GM18520 (cell line): Measurements from ENCODE around the gene LIPC.
"Not testable (repeated sequence)": the region's sequence is repeated elsewhere in the genome, so short reads cannot be mapped to it uniquely, and the experiment has no call there.

Source experiments
- ATAC-seq: cut with Tn5 transposase; IDR thresholded peaks from one replicate; pipeline ENCODE4 v1.9.1; 2021; ENCODE audit not compliant: unreplicated experiment

LIPC gene

DNA sequence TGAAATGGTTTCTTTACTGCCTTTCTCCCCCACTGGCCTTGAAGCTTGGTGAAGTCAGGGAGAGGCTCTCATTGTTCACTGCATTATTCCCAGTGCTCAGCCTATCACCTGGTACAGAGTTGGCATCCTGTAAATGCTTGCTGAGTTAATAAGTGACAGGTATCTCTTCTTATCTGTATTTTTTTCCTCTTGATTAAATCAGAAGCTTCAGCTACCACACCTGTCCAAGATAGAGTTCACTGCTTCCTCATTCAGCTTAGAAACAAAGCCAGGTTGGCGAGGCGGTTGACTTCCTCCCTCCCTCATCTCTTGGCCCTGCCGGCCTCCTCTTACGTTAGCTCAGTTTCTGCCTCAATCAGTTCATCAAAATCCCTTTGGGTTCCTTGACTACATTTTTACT is 142.8 kb downstream of the LIPC start:
- no peak for ATAC-seq

DNA sequence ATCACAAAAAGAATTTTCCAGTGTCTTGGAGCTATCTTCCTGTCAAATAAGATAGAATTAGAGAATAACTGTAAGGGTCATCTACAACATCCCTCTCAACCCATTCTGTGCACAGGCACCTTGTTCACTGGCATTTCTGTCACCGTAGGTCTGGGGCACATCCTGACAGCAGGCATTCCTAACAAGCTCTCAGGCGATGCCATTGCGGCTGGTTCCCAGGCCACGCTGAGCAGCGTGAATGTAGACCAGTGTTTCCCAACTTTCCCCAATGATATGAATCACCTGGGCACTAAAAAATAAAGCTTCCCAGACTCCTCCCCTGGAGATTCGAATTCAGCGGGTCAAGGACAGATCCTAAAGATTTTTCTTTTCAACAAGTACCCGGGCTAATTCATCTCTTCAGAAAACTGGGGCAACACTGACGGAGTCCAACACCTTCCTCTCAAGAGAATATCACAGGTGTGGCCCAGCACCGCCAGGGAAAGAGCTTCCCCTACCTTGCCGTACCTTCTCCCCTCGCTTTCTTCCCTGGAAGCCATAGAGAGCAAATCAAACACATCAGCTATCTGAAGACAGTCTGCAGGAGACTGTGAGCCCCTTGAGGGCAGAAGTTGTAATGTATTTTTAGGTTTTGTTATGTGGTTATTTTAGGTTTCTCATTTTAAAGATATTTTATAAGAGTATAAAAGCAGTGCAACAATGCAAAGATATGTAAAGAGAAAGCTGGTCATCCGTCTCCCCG is 143.4 kb downstream of the LIPC start:
- no peak for ATAC-seq

DNA sequence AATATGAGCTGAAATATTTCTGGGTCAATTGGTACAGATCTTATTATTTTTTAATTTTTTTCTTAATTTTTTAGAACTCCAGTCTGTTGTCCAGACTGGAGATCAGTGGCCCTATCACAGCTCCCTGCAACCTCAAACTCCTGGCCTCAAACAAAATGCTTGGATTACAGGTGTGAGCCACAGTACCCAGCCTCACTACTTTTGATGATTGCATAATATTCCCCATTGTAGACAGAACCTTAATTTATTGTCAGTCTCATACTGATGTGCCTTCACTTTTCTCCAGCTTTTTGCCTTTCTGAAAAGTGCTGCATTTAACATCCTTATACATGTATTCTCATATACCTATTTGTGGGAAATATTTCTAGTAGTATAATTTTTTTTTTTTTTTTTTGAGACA is 144.9 kb downstream of the LIPC start:
- ATAC-seq, result no peak

DNA sequence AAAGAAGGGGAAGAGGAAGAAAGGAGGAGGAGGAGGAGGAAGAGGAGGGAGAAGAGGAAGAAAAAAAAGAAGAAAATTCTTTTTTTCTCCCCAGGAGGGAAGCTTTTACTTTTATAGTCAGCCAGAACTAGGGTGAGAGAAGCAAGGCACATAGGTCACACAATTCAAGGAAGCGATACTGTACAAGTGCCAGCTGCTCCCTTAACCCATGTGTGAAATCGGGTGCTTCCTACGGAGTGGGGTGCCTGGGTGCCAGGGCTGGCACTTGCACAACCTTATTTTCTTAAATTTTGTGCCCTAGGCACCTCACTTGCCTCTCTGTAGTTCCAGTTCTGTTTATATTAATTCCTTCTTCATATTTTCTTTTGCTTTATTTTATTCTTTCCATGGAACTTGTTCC is 150.4 kb downstream of the LIPC start:
- no peak for ATAC-seq

DNA sequence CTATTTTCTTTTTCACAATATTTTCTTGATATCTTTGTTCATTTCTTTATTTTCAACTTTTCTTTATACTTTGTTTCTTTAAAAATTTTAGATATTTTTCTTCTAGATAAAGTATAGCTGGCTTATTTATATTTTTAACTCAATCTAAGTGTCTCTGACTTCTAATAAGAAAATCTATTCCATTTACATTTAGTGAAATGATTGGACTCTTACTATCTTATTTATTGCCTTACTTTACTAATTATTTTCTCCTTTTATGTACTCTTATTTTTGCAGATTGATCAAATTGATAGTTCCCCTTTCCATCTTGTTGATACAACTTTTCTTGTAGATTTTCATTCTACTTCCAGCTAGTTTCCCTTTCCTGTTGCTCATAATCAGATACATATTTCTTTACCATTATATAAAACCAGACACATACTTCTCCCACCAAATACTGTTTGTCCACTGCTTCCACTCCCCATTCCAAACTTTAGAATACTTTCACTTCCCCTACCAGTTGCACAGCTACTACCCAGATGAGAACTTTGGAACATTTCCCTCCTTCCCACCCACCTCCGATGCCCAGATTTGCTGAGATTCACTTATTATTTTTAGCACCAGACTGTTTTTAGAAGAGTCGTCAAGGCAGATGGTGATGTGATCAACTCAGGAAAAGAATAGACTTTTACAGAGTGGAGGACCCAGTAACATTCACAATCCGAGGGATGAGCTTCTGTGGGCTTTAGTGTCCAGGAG is 151.5 kb downstream of the LIPC start:
- no peak for ATAC-seq

DNA sequence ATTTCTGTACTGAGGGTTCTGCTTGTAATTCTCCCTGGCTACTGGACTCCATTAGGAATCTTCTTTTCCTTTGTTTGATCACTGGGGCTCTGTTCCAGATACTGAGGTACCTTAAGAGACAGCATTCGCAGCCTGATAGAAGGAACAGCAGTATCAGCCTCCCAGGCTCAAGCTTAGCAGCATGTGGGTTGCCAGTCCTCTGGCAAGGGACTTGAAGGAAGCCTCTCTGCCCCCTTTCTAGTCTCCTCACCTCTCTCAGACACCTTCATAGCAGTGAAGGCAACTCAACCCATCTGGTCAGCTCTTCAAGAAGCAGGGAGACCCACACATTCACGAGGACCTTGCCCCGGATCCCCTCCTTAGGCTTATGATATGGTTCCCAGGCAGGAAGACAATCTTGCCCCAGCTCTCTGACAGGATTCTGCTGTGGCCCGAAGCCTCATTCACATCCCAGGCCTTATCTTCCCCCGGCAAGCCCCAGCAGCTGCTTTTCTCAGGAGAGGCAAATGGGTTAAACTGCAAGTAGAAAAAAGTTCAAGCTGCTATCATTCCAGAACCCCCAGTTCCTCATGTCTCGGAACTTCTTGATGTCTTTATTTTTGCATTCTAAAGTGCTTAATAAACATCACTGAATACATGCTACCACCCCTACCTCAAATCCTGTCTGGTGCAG is 153.1 kb downstream of the LIPC start:
- no peak for ATAC-seq

DNA sequence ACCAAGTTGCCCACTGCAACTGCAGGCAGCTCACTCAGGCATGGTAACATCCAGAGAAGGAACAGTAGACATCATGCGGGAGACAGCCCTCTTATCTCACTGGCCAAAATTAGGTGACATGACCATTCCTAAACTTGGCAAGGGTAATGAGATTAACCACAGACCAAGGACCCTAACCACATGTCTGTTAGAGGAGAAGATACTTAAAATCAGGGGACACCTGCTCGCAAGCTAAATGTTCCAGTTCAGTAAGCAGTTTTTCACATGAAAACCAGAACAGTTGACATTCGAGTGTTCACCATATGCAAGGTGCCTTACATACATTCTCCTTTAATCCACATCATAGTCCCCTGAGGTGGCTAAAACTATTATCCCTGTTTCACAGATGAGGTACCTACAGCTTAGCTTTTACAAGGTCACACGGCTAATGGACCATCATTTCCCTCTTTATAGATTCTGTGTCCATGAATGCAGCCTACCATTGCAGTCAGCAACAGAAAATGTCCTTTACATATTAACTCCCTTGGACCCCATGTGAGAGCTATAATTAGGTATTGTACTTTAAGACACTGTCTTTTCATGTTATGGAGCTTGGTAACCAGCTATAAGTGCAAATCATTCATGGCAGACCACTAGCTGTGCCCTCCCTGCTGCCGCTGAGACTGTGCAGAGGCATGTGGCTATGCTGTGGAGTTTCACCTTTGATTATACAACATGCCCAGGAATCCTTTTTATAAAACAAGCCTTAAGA is 154.1 kb downstream of the LIPC start:
- no peak for ATAC-seq

DNA sequence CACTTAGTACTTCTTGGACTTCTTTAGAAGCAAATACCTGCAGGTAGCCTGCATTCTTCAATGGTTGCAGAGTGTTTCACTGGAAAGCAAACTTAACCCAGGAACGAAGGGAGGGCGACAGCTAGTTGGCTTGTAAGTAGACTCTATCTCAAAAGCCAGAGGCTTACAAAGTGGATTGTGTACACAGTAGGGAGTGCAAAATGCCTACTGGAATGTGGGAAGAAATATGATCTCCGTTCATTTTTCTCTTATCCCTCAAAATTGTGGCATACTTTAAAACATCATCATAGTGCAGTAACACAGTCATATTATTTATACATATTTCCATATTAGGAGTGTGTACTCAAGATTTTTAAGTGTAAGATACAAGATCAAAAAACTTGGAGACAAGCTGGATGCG is 155.7 kb downstream of the LIPC start:
- no peak for ATAC-seq

DNA sequence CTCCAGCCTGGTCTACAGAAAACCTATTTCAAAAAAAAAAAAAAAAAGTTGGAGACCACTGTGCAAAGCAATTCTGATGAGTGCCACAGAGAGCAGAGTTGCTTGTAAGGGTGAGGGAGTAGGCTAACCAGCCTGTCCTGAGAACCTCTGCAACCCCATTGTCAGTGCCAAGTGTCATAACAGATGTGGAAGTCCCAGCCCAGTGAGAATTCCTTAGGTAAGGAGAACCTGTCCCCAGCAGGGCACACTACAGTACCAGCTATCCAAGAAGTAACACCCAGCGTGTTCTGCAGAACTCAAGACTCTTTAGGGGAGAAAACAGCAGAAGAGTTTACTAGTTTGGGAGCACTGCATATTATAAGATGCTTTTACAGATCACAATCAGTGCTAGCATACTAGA is 156.3 kb downstream of the LIPC start:
- ATAC-seq, result no peak

DNA sequence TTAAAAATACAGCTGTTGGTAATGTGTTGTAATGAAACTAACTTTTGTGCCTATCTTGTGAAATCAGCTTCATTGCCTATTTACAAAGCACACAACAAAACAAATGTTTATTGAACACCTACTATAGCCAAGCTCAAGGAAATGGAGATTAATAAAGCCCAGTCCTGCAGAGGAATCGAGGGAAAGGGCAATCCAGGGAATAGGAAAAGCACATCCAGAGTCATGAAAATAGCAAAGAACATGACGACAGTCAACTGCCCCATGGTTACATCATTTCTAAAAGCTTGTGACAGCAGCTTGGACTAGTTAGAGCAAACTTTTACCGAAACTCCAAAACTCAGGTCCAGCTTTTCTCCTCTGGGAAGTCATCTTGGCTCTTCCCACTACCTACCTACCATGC is 157.3 kb downstream of the LIPC start:
- ATAC-seq, result no peak

DNA sequence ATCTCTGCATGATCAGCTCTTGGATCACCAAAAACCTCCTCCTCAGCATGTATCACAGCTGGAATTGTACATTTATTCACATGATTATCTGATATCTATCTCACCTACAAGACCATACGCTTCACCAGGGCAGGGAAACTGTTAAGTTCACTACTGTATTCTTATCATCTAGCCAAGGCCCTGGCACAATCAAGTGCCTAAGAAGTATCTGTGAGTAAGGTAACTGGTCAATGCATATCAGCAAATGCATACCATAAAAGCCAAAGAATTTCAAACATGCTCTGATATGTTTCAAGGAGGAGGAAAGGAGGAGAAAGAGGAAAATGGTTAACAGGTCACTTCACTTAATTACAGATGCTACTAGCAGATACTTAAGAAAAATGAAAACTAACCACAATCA is 158.4 kb downstream of the LIPC start:
- ATAC-seq, result no peak

DNA sequence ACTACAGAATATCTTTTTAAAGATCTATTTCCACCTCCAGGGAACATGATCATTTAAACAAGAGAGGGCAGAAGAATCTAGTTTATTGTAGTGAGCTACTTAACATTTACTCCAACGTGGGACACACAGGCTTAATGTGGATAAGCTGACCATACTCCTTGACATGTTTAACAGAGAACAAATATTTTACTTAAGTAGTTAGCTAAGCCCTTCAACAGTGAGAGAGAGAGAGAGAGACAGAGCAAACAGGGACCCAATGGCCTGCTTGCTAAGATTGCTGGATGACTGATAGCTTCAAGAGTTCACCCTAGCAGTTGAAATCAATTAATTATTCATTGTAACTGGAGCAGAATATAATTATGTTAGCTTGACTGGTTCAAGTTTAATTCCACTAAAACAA is 159.1 kb downstream of the LIPC start:
- no peak for ATAC-seq

DNA sequence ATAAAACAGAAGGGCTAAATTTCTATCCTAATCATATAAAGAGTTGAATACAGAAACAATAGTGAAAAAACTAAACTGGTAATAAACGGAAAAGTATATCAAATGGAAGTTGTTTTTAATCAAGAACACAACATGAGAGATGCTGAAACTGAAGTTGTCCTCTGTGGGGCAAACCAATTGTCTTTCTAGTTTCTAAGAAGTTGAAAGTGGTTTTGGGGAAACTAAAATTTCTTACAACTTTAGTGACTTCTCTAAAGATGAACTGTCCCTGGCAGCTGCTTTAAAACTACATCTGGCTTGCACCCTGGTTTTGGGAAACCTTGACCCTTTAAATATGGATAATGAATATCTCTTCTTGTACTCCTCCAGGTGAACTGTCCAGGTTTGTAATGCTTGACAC is 162.1 kb downstream of the LIPC start:
- no peak for ATAC-seq

DNA sequence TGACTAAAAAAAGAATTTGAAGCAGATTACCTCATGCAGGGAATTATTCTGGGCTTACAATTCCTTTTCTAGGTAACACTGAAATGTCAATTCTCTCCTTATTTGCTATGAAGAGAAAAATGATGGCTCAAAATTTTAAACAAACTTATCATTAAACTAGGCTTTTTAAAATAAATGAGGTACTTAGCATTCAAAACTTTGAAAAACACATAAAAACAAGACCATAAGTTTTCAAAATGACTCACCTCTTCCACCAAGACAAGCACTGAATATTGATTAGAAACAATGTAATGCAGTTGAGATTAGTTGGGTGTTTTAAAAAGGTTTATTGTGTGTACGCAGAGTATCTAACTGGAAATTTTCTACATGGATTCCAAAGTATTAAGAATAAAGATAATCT is 163.1 kb downstream of the LIPC start:
- ATAC-seq, result no peak

DNA sequence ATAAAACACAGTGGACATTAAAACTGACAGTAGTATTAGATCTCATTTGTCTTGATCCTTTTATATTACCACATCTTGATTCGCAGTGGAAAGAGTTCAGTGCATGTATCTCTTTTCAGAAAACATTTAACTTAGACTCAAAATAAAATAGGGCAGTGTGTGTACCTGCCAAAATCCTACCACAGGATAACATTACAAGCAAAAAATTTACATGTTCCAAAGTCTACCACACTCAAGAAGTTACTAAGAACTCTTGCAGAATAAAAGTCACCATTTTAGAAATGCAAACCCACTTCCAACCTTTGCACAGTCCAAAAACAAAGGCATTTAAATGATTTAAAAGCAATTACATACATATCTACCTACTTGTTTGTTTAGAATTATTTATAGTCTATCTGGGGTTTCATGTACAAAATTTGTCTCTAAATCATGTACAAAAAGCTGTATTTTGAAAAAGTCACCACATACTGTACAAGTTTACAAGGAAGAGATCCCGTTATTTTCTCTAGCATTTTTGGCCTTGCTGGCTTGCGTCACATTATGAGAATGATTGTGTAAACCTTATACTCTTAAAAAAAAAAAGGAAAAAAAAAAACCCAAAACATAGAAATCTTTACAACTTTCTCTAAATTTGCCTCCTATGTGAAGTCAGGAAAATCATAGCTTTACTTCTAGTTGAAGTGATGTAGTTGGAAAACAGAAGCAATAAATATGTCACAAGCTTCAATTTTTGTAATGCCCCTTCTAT is 163.9 kb downstream of the LIPC start:
- no peak for ATAC-seq

DNA sequence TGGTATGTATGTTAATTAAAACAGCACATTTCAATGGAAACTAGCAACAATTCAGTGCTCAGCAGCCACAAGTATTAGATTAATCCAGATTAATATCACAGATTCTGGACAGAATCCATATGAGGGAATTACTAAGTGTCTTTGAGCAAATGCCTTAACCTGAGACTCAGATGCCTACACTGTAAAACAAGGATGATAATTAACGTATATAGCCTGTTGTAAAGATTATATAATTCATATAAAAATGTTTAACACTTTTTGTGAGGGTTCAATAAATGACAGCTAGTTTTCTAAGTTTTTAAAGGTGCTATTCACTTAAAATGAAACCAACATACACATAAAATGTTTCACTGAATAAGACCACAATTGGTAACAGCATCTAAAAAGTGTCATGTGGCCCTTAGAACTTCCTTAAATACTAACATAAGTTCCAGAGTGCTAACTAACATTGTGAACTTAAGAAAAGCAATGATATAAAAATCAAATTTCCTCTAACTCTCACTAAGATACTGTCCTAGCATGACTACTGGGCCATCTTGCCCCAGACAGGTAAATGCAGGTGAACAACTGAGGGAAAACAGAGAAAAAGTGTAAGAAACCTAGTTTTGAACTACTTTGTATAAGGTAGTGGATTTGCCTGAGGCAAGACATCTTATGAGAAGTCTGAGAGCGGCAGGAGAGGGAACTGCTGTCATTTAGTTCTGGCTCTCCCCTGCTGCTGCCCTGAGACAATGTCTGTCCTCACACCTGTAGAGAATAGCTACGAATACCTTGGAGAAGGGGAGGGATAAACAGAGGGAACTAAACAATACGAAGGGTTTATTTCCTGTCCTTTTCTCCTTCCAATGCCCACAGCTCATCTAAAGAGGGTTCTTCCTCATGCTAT is 166.4 kb downstream of the LIPC start:
- no peak for ATAC-seq

DNA sequence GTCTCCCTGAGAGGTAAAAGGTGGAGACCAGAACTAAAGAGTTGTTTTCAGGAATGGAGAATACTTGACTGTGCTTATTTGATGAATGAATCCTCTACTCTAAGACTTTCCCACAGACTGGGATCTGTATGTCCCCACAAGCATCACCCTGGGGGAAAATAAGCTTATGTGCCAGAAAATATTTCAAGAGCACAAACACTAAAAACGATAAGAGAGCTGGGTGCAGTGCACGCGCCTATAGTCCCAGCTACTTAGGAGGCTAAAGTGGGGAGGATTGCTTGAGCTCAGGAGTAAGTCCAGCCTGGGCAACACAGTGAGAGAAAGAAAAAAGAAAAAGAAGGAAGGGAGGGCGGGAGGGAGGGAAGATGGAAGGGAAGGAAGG is 167.0 kb downstream of the LIPC start:
- no peak for ATAC-seq

DNA sequence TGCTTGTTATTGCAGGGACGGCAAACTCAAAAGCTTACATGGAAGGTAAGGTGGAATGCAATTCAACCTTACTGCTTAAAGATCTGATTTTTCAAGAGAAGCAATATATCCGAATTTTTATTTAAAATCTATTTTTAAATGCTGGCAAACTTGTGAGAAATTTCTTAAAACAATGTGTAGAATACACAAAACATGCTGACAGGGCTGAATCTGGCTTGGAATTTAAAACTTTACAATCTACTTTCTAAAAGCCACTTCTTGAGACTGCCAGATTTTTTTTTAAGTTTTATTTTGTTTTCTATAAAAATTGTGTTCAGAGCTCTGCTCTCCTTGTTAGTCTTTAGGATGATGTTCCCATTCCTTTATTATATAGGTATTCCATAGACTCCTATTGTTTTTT is 171.0 kb downstream of the LIPC start:
- ATAC-seq, result no peak

DNA sequence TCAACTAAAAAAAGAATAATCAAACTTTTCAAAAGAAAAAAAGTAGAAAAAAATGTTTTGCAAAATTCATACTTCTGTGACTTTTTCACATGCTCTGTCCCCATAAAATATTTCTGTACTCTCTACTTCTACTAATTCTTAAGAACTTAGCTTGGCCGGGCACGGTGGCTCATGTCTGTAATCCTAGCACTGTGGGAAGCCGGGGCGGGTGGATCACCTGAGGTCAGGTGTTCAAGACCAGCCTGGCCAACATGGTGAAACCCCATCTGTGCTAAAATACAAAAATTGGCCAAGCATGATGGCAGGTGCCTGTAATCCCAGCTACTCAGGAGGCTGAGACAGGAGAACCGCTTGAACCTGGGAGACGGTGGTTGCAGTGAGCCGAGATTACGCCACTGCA is 172.1 kb downstream of the LIPC start:
- not testable (repeated sequence) for ATAC-seq

DNA sequence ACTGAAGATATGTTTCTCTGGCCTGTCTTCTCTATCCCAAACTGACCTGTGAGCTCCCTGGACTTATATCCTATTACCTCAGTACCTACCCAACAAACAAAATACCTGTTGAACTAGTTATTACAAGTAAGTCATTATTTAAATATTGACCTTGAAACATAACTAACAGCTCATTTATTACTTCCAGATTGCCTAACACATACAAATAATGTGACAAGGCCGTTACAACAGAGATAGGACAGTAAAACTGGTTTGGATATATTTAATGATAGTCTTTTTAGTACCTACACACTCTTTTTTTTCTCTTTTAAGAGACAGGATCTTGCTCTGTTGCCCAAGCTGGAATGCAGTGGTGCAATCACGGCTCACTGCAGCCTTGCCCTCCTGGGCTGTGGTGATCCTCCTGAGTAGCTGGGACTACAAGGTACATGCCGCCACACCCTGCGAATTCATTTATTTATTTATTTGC is 172.7 kb downstream of the LIPC start:
- ATAC-seq, result no peak
